Peyer's patch (tissue), 4 donors: ENCODE data around the gene SMIM15.

ENCODE experiments used
- POLR2A ChIP-seq, 2 donors: fragments of 450-650 bp; IDR thresholded peaks; one replicate each; pipeline ENCODE4 v1.5.1; 2017; ENCODE audit warnings: antibody characterized with exemption in 2 of 2, mild to moderate bottlenecking in 2 of 2, moderate library complexity in 2 of 2
- TF ChIP-seq, protein P1 (sequence below), 6 experiments: fragments of 450-650 bp in 4 of 6; fragments of 200-600 bp in 2 of 6; sonication (generic) in 1 of 6; IDR thresholded peaks; one replicate each; pipeline ENCODE4 v1.5.1; 2017 to 2019; ENCODE audit warnings: antibody characterized with exemption in 6 of 6, mild to moderate bottlenecking in 3 of 6, moderate library complexity in 1 of 6

DNA sequence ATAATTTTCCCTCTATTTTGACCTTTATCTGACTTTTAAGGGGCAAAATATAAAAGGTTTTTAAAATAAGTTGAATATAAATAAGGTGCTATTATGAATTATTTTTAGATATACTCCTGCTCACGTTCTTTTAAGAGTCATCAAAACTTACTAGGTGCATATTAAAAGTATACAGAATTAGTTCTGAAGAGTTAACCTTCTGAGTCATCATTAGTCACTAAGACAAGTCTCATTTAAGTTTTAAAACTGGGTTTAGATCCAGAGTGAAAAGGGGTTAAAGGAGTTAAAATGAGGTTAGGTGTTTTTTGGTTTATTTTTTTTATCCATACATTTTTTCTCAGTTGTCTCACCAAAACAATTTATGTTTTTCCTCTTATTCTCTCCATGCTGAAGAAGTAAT lies 41.7 kb downstream of the SMIM15 start:
- TF ChIP-seq, protein P1, sequence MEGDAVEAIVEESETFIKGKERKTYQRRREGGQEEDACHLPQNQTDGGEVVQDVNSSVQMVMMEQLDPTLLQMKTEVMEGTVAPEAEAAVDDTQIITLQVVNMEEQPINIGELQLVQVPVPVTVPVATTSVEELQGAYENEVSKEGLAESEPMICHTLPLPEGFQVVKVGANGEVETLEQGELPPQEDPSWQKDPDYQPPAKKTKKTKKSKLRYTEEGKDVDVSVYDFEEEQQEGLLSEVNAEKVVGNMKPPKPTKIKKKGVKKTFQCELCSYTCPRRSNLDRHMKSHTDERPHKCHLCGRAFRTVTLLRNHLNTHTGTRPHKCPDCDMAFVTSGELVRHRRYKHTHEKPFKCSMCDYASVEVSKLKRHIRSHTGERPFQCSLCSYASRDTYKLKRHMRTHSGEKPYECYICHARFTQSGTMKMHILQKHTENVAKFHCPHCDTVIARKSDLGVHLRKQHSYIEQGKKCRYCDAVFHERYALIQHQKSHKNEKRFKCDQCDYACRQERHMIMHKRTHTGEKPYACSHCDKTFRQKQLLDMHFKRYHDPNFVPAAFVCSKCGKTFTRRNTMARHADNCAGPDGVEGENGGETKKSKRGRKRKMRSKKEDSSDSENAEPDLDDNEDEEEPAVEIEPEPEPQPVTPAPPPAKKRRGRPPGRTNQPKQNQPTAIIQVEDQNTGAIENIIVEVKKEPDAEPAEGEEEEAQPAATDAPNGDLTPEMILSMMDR (IDR thresholded peaks at IDR 0.05) = no peak
- no peak for TF ChIP-seq POLR2A (IDR thresholded peaks at IDR 0.05)
